HG03196 (cell line): Measurements from ENCODE around the gene QKI.
"Not testable (repeated sequence)": the region's sequence is repeated elsewhere in the genome, so short reads cannot be mapped to it uniquely, and the experiment has no call there.

Experiments used
- ATAC-seq: cut with Tn5 transposase; IDR thresholded peaks from one replicate; pipeline ENCODE4 v1.9.1; 2021; ENCODE audit not compliant: unreplicated experiment

Gene QKI

DNA sequence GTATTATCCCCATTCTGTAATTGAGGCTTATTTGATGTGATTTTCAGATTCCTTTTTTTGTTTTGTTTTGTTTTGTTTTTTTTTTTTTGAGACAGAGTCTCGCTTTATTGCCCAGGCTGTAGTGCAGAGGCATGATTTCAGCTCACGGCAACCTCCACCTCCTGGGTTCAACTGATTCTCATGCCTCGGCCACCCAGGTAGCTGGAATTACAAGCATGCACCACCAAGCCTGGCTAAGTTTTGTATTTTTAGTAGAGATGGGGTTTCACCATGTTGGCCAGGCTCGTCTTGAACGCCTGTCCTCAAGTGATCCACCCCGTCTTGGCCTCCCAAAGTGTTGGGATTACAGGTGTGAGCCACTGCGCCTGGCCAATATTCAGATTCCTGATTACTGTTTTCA lies 62.4 kb downstream of the QKI start:
- ATAC-seq: not testable (repeated sequence)

DNA sequence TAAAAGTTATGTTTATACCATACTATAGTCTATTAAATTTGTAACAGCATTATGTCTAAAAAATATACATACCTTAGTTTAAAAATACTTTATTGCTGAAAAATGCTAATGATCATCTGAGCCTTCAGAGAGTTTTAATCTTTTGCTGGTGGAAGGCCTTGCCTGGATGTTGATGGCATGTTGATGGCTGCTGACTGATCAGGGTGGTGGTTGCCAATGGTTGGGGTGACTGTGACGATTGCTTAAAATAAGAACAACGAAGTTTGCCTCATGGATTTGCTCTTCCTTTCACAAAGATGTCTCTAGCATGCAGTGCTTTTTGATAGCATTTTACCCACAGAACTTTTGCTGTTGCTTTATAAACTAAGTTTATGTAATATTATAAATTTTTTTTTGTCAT lies 68.6 kb downstream of the QKI start:
- no peak for ATAC-seq

- ATAC-seq: no peak
Observed at GRCh38 chr6:163485388-163485851, 70.9 kb downstream of the QKI start.

GRCh38 chr6:163486821-163487220 lies 72.3 kb downstream of the QKI start:
- no peak for ATAC-seq

DNA sequence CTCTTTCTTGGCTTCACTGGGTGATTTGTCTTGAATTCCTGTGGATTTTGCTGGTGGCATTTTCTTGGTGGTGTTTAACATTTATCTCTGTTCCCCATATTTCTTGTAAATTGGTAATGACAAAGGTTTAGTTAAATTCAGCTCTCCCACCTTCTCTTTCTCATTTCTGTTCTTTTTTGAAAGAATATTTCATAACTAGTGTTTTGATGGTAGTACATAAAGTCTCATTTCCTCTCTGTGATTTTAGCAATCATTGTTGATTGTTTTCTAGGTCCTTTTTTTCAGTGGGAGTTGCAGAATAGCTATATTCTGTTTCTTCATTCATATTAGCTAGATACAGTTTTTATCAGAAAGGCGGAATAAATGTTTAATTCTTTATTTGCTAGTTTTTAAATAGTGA lies 73.1 kb downstream of the QKI start:
- no peak for ATAC-seq

GRCh38 chr6:163489584-163489983 lies 75.1 kb downstream of the QKI start:
- no peak for ATAC-seq

DNA sequence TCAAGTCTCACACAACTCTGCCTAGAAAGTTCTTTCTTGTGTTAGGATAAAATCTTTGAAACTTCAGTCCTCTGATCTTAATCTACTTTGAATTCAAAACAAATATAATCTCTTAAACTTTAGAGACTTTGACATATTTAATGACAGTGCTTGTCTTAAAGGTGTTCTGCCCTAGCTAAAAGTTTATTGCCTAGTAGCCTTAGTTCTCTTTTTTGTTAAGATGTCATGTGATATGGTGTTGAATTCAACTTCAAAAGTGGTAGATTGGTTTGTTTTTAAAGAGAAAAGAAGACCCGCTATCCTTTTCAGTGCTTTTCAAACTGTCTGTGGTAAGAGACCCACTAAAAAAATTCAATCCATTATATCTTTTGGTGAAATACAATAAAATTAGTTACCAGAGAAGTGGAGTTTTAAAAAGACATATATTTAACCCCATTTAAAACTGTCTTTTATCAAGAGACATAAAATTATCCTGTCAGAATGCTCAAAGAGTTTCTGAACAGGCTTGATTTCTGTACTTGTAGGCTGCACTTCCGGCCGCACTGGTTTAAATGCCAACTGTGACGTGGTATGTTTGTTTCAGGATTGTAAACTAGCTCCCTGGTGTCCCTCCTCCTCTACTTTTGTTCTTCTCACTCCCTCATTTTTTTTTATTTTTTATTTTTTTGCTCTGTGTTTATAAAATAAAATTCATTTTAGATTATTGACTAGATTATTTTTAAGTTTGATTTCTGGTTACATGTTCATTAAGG lies 76.5 kb downstream of the QKI start:
- ATAC-seq: no peak

- no peak for ATAC-seq
Observed at GRCh38 chr6:163491737-163492300, 77.3 kb downstream of the QKI start.

- ATAC-seq: no peak
Observed at GRCh38 chr6:163494279-163494727, 79.8 kb downstream of the QKI start.

GRCh38 chr6:163496205-163496604 lies 81.7 kb downstream of the QKI start:
- no peak for ATAC-seq

GRCh38 chr6:163500105-163500504 lies 85.6 kb downstream of the QKI start:
- no peak for ATAC-seq

DNA sequence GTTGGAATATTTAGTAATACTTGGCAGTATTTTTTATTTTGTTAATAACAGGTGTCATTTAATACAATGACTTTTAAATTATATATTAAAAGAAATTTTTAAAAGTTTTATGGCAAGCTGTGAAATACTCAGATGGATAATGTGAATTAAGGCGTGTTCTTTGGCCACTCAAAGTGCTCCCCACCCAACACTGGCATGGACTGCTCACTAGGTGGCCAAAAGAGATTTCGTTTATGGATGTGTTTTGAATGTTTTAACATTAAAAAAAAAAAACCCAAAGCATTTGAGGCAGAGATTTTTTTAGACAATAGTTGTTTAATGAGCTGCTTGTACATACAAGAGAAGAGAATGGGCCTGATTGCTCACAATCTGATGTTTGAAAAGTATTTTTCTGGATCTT lies 86.5 kb downstream of the QKI start:
- ATAC-seq: no peak

DNA sequence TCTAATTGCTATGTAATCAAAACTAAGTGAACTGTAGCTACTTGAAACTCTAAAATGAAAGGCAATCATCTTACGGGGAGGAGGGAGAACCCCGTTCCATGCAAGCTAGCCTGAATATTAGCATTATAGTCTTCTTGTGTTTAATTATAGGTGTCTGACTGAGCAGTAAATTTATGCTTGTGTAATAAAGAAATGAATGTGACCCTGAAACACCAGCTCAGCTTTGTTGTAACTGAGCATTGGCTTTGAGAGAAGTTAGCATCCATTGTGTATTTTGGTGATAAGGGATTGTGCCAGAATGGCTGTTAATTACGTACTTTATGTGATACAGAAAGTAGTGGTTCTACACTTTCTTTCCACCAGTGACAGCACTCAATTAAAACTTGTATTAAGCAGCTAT lies 86.9 kb downstream of the QKI start:
- no peak for ATAC-seq

GRCh38 chr6:163504984-163505640 lies 90.6 kb downstream of the QKI start:
- no peak for ATAC-seq

GRCh38 chr6:163507965-163508364 lies 93.4 kb downstream of the QKI start:
- no peak for ATAC-seq

- ATAC-seq: no peak
Observed at GRCh38 chr6:163513003-163513402, 98.5 kb downstream of the QKI start.

GRCh38 chr6:163513570-163514166 lies 99.2 kb downstream of the QKI start:
- ATAC-seq: no peak

- ATAC-seq: no peak
Observed at GRCh38 chr6:163516908-163517307, 102.4 kb downstream of the QKI start.

DNA sequence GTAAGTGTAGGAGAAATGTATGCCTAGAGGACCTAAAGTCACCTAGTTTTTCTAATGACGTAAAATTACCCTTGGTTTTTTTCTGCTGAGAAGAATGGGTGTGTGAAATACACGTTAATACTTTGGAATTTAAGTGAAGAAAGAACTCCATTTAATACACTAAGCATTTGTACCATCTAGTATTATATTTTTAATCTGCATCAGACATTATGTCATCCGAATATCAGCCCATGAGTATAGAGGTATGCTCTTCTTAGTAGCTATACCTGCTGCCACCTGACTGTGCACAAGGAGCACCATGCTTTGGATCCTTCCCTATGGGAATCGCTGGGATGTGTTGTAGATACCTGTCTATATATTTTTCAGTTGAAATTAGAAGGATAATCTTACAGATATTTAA lies 106.4 kb downstream of the QKI start:
- no peak for ATAC-seq

- no peak for ATAC-seq
Observed at GRCh38 chr6:163522033-163522432, 107.5 kb downstream of the QKI start.

DNA sequence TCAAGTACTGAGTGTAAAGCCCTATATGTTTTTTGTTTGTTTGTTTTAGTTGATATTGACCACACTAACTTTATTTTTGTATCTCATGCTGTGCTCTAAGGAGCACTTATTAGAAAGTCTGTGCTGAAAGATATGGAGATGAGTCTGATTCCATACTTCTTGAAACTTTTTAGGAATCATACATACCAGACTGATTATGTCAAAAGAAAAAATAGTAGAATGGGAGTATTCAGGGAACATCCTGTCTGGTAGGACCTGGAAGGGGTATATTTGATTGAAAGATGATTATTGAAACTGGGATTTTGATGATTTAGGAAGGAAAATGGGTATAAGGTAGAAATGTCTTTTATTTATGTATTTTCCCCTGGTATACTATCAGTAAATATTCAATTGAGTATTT lies 111.4 kb downstream of the QKI start:
- ATAC-seq: no peak

DNA sequence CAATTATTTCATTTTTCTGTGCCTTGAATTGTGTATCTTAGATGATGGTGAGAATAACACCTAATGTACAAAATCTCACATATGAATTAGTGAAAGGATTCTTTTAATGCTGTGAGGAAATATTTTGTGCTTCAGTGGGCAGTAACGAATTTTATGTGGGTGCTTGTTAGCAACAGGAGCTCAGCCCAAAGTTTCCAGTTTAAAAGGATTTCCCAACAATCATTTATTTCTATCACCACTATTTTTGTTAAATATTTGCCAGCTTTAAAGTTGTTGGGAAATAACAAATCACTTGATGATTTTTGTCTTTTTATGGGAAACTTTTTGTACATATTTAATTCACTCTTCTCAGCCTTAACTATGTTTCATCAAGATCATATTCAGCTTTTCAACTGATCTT lies 111.8 kb downstream of the QKI start:
- no peak for ATAC-seq
